ENCODE data around the gene ROM1. TPM values are rescaled to one million over a fixed set of nuclear protein-coding genes. Genes with fewer than 3 reads are reported as not detected.
"Not testable (repeated sequence)": the region's sequence is repeated elsewhere in the genome, so short reads cannot be mapped to it uniquely, and the experiment has no call there.

The ROM1 gene, protein sequence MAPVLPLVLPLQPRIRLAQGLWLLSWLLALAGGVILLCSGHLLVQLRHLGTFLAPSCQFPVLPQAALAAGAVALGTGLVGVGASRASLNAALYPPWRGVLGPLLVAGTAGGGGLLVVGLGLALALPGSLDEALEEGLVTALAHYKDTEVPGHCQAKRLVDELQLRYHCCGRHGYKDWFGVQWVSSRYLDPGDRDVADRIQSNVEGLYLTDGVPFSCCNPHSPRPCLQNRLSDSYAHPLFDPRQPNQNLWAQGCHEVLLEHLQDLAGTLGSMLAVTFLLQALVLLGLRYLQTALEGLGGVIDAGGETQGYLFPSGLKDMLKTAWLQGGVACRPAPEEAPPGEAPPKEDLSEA
- total RNA-seq, result 2.5 and 3.2 TPM in 2 replicates

DNA sequence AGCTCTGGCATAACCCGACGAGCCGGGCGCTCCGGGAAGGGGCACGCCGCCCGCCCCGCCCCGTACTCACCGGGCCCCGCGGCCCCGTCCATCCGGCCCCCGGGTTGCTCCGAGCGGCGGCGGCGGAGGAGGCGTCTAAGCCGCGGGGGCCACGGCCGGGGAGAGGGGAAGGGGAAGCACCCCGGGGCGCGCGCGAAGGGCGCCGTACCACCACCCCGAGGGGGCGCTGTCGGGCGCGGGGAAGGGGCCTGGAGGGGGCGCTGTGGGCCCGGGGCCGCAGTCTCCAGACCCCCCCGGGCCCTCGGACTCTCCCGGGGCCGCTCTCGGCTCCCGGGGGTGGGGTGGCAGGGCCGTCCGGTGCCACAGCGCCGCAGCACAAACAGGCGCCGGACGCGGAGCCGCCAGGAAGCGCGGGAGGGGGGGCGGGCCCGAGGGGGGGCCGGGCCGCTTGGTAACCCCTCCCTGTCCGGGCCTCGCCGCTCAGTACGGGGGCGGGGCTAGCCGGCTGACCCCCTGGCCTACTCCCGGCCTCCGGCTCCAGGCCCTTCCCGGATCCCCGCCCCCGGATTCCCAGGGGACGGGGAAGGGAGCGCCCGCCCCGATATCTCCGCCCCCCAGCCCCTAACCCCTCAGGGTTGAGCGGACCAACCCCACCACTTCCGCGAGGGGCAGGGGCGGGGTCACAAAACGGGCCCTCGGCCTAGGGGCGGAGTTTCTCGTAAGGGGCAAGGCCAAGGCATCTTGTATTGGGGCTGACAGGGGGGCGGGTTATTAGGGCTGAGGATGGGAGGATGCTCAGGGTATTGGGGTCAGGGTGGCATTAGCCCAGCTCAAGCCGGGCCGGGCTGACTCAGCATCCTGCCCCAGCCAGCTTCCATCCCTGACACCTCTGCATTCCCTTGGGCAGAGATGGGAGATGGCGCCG, at the start of gene ROM1, which contains the start of gene EML3:
ROM1 (plus strand) TSS at position 892 of the 925 bp plus-strand sequence; CDS start at position 917, 25 bp downstream.
EML3 (minus strand) TSS at position 410 of the 925 bp plus-strand sequence; CDS start at position 92, 318 bp downstream.
- DNase-seq (ENCODE audit: low spot score), result peak; percentile 85
- Mint-ChIP-seq H3K9me3 (no peaks in the 10 kb centered on the region), H3K4me3 (peak within 1 kb of the TSS; percentile 96), H3K27ac (peak within 1 kb of the TSS; percentile 97), H3K36me3 (ENCODE audit: low read depth) (peaks cover 21% of the 10 kb centered on the region), H3K27me3 (ENCODE audit: insufficient read depth) (no peaks in the 10 kb centered on the region), H3K4me1 (ENCODE audit: low read depth) (peaks cover 32% of the 10 kb centered on the region)
- intact Hi-C loops (cut with micrococcal nuclease), result loop anchor here (1.0 to 5.0 kb wide), 6 partner anchors 10 to 140 kb away; partner anchors contain the start of genes C11orf98, CSKMT, GANAB and INTS5

DNA sequence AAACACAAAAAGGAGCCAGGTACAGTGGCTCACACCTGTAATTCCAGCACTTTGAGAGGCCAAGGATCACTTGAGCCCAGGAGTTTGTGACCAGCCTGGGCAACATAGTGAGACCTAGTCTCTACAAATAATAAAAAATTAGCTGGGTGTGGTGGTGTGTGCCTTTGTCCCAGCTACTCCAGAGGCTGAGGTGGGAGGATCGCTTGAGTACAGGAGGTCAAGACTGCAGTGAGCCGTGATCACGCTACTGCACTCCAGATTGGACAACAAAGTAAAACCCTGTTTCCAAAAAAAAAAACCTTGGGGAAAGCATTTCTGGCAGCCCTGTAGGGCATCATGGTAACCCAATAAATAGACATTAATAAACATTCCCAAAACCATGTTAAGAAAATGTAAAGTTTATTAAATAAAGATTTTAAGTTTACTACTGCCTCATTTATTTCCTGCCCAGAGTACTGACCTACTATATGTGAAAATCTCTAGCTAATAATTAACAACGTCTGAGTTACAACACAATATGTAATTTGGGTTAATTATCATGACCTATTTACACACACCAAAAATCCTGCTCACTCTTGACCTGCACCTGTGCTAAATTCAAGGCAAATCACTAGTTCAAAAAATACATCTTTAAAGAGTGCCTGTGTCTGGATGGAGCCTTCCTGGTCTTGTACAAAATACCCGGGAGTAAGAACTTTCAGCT, 47.8 kb upstream of the ROM1 start:
- H3K36me3 Mint-ChIP-seq (ENCODE audit: low read depth), result peaks cover 54% of the 10 kb centered on the region
- peak overlapping the region; percentile 20 for H3K27ac Mint-ChIP-seq
- peaks cover 43% of the 10 kb centered on the region for H3K4me1 Mint-ChIP-seq (ENCODE audit: low read depth)
- H3K4me3 Mint-ChIP-seq, result no peak overlapping the region
- intact Hi-C loops (cut with micrococcal nuclease), result no loop called here
- no peaks in the 10 kb centered on the region for H3K27me3 Mint-ChIP-seq (ENCODE audit: insufficient read depth)
- no peak for DNase-seq (ENCODE audit: low spot score)
- H3K9me3 Mint-ChIP-seq, result no peaks in the 10 kb centered on the region

DNA sequence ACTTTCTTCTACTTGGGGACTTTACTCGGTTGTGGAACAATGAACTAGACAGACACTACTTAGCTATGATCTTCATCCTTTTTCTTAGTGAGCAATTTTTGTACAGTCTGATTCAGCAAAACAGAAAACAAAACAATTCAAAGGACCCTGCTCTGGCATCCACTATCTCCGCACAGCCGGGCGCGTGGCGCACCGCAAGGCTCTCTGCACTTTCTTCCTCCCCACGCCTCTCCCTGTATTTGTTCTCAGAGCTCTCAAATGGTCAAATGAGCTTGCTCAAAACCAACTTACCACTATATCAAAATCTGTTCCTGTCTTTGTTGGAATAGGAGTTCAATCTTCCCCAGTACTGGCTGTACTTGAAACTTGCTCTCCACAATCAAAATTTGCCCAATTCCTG, 46.8 kb upstream of the ROM1 start:
- Mint-ChIP-seq H3K36me3 (ENCODE audit: low read depth) (peaks cover 55% of the 10 kb centered on the region), H3K27me3 (ENCODE audit: insufficient read depth) (no peaks in the 10 kb centered on the region), H3K27ac (peak overlapping the region; percentile 37), H3K9me3 (no peaks in the 10 kb centered on the region), H3K4me1 (ENCODE audit: low read depth) (peaks cover 43% of the 10 kb centered on the region), H3K4me3 (no peak overlapping the region)
- no peak for DNase-seq (ENCODE audit: low spot score)
- intact Hi-C loops (cut with micrococcal nuclease), result no loop called here

DNA sequence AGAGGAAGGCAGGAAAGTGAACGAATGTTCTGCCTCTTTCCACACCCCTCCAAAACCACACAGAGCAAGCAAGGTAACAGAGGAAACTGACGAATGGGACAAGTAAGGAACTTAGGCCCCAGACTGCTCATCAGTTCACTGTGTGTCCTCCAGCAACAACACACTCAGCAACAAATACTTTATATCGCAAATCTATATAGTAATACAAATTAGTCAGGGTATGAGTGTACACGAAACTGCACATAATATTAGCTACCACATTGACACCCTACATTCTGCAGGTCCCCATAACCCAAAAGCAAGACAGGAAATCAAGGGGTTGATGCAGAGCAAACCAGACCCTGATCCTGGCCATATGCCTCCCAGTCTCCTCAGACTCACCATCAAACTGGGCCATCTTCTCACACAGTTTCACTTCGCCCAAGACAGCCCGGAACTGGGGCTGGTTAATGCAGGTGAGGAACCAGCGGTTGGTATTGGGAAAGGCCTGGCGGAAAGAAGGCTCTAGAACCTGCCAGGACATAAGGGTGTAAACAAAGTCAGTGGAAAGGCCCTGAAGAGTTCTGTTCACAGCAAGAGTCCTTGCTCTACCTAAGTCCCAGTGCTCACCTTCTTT, 45.9 kb upstream of the ROM1 start:
- H3K4me1 Mint-ChIP-seq (ENCODE audit: low read depth), result peaks cover 45% of the 10 kb centered on the region
- intact Hi-C loops (cut with micrococcal nuclease), result no loop called here
- no peaks in the 10 kb centered on the region for H3K9me3 Mint-ChIP-seq
- no peaks in the 10 kb centered on the region for H3K27me3 Mint-ChIP-seq (ENCODE audit: insufficient read depth)
- H3K4me3 Mint-ChIP-seq, result no peak overlapping the region
- peaks cover 60% of the 10 kb centered on the region for H3K36me3 Mint-ChIP-seq (ENCODE audit: low read depth)
- no peak for DNase-seq (ENCODE audit: low spot score)
- peak overlapping the region; percentile 40 for H3K27ac Mint-ChIP-seq

DNA sequence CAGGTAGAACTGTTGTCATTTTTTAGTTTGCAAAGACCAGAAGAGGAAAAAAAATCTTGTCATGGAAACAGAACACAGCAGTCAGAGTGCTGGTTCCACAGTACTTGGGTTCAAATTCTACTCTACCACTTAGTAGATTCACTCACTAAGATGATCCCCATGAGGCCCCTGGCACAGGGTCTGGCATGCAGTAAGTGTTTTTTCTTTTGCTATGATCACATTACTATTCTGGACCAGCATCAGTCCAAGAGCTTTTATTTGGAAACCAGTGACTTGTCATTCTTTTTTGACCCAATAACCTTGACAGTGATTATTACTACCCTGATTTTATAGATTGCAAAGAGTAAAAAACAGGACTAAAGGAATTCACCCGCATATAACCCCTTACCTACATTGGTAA, 43.4 kb upstream of the ROM1 start:
- no peak overlapping the region for H3K4me3 Mint-ChIP-seq
- H3K36me3 Mint-ChIP-seq (ENCODE audit: low read depth), result peaks cover 70% of the 10 kb centered on the region
- no peaks in the 10 kb centered on the region for H3K9me3 Mint-ChIP-seq
- no peak overlapping the region for H3K27ac Mint-ChIP-seq
- intact Hi-C loops (cut with micrococcal nuclease), result loop anchor here (5.0 kb wide), 1 partner anchor 313 kb away; the partner anchor contains the start of gene SLC3A2
- H3K27me3 Mint-ChIP-seq (ENCODE audit: insufficient read depth), result no peaks in the 10 kb centered on the region
- H3K4me1 Mint-ChIP-seq (ENCODE audit: low read depth), result peaks cover 56% of the 10 kb centered on the region
- DNase-seq (ENCODE audit: low spot score), result no peak

DNA sequence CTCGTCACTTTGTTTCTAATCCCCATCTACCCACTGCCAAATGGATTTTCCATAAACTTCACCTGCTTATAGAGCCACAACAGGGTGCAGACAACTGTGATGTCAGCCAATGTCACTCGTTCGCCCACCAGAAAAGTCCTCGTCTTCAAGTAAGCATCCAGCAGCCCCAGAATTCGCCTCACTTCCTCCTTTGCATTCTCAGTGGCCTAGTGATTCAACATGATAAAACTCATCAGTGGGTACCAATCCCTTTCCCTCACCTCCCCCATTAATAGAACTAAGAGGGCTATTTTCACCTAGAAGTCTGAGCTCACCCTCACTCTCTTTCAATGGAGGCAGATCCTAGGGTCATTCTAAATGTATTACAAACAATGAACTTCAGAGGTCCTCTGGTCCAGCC, 42.2 kb upstream of the ROM1 start:
- not testable (repeated sequence) for H3K9me3 Mint-ChIP-seq; DNase-seq (ENCODE audit: low spot score); H3K27me3 Mint-ChIP-seq (ENCODE audit: insufficient read depth)
- Mint-ChIP-seq H3K27ac (peak overlapping the region; percentile 40), H3K36me3 (ENCODE audit: low read depth) (peaks cover 64% of the 10 kb centered on the region), H3K4me3 (peak overlapping the region; percentile 98), H3K4me1 (ENCODE audit: low read depth) (peaks cover 53% of the 10 kb centered on the region)
- intact Hi-C loops (cut with micrococcal nuclease), result loop anchor here (5.0 kb wide), 1 partner anchor 311 kb away; the partner anchor contains the start of gene SLC3A2

DNA sequence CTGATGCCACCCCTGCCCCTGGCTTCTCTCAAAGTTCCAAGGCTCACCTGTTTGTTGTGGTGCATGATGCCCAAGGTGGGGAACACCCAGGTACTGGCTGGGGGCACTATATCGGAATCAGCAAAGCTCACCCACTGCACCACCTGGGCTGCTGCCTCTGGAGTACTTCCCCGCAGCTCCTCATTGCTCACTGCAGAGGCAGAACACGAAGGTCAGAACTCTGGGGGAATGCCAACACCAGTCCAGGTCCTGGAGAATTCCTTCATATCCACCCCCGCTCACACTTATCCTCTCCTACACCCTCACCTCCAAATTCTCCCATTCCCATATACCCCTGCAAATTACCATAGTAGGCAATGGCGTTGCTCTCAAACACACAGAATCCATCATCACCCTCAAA, 41.6 kb upstream of the ROM1 start:
- not testable (repeated sequence) for H3K9me3 Mint-ChIP-seq; H3K27ac Mint-ChIP-seq; DNase-seq (ENCODE audit: low spot score); H3K27me3 Mint-ChIP-seq (ENCODE audit: insufficient read depth)
- peaks cover 47% of the 10 kb centered on the region for H3K4me1 Mint-ChIP-seq (ENCODE audit: low read depth)
- peaks cover 59% of the 10 kb centered on the region for H3K36me3 Mint-ChIP-seq (ENCODE audit: low read depth)
- intact Hi-C loops (cut with micrococcal nuclease), result loop anchor here (5.0 kb wide), 1 partner anchor 311 kb away; the partner anchor contains the start of gene SLC3A2
- H3K4me3 Mint-ChIP-seq, result peak overlapping the region; percentile 98

DNA sequence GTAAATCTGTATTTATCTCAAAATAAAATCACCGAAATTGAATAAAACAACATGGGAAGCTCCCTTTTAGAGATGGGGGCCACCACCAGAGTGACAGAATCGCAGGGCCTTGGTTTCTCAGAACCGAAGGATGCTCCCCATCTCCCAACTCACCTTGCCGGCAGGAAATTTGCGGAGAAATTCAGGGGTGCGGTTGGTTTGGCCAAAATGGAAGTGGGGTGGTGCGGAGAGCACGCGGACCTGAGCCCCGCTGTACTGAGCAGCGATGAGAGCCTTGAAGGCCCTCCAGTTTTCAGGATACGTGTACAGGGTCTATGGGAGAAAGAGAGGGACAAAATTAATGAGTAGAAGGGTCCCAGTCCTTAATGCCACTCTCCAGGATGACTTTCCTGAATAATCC, 40.6 kb upstream of the ROM1 start:
- peaks cover 57% of the 10 kb centered on the region for H3K36me3 Mint-ChIP-seq (ENCODE audit: low read depth)
- H3K4me1 Mint-ChIP-seq (ENCODE audit: low read depth), result peaks cover 38% of the 10 kb centered on the region
- peak overlapping the region; percentile 98 for H3K4me3 Mint-ChIP-seq
- no peaks in the 10 kb centered on the region for H3K9me3 Mint-ChIP-seq
- H3K27me3 Mint-ChIP-seq (ENCODE audit: insufficient read depth), result no peaks in the 10 kb centered on the region
- DNase-seq (ENCODE audit: low spot score), result no peak
- intact Hi-C loops (cut with micrococcal nuclease), result loop anchor here (5.0 kb wide), 1 partner anchor 310 kb away; the partner anchor contains the start of gene SLC3A2
- H3K27ac Mint-ChIP-seq, result peak overlapping the region; percentile 92

DNA sequence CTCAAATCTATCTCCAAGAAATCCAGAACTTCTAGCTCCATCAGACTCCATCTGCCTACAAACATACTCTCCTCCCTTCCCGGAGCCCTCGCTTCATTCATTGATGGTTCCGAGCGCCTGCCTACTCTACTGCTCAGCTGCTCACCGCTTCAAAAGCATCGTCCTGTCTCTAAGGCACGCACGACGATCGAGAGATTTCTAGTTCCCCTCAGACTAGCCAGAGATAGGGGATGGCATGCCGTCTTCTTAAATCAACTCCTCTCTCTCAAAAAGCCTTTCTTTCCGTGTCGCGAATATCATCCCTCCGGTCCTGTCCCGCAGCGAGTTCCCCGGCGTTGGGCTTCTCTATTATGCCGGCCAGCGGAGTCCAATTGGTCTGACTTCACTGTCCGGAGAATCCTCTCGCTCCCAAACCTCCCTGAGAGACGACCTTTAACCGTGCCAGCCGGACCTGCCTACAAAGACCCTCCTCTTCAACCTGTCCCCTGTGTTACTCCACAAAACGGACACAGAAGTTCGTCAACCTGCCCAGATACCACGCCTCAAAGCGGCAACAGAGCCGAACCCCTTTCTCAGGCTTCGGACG, 40.0 kb upstream of the ROM1 start:
- peak overlapping the region; percentile 92 for H3K27ac Mint-ChIP-seq
- H3K36me3 Mint-ChIP-seq (ENCODE audit: low read depth), result peaks cover 57% of the 10 kb centered on the region
- H3K4me3 Mint-ChIP-seq, result peak overlapping the region; percentile 98
- H3K9me3 Mint-ChIP-seq, result no peaks in the 10 kb centered on the region
- H3K27me3 Mint-ChIP-seq (ENCODE audit: insufficient read depth), result no peaks in the 10 kb centered on the region
- DNase-seq (ENCODE audit: low spot score), result no peak
- peaks cover 37% of the 10 kb centered on the region for H3K4me1 Mint-ChIP-seq (ENCODE audit: low read depth)
- intact Hi-C loops (cut with micrococcal nuclease), result loop anchor here (1.0 to 5.0 kb wide), 5 partner anchors 16 to 309 kb away; partner anchors contain the start of genes SLC3A2 and TUT1

DNA sequence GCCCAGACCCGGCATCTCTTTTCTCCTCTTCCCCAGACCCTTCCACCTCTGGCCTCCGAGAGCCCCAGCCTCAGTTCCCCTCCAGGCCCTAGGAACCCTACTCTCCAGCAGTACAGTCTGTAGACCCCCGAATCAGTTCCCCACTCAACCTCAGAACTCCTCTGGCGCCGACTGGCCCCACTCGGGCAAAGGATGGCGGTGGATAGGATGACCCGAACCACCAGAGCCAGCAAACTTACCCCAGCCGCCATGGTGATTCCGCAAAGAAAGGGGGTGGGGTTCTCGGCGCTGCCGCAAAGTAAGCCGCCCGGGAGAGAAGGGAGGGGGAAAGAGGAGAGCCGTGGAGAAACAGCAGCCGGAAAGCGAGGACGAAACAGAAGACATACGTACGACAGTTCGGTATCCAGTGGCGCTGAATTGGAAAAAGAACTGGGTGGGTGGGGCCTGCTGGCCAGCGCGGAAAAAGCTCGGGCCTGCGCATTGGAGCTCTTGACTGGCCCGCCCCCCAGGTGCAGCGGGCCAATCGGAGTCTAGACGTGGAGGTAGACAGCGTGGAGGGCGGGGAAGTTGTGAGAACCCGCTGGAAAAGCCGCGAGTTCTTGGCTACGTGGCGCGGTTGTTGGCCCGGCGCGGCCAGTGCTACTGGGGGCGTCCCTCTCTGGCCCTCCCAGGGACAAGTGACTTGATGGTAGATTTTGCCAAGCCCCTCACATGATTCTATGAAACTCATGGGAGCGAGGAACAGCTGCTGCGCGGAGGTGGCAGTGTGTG, 39.3 kb upstream of the ROM1 start, which contains the start of gene EEF1G:
EEF1G (minus strand) TSS at position 300 of the 771 bp plus-strand sequence; CDS start at position 251, 49 bp downstream.
- H3K4me1 Mint-ChIP-seq (ENCODE audit: low read depth), result peaks cover 37% of the 10 kb centered on the region
- intact Hi-C loops (cut with micrococcal nuclease), result loop anchor here (1.0 to 5.0 kb wide), 8 partner anchors 16 to 309 kb away; partner anchors contain the start of genes GANAB, SLC3A2 and TUT1

More for the DNA sequence above, 39.3 kb upstream of the ROM1 start, which contains the start of gene EEF1G:
- no peaks in the 10 kb centered on the region for H3K9me3 Mint-ChIP-seq
- peak within 1 kb of the TSS; percentile 92 for H3K27ac Mint-ChIP-seq
- no peaks in the 10 kb centered on the region for H3K27me3 Mint-ChIP-seq (ENCODE audit: insufficient read depth)
- peak; percentile 99 for DNase-seq (ENCODE audit: low spot score)
- H3K4me3 Mint-ChIP-seq, result peak within 1 kb of the TSS; percentile 98
- H3K36me3 Mint-ChIP-seq (ENCODE audit: low read depth), result peaks cover 54% of the 10 kb centered on the region

Data from activated T-helper 1 cell treated with anti-CD3 and anti-CD28 coated beads, Interleukin-12 subunit alpha, Interleukin-12 subunit beta, Interleukin-2, Interleukin-4 antibody, amounts not matched to agents 30 ng/mL and 10 ng/mL and 1 ng/mL, durations not matched to agents 14 hours and 24 hours and 36 hours (primary cell).